ENCODE results near the gene NPTX2.

Gene NPTX2

GRCh38 chr7:98654524-98655272, 37.6 kb downstream of the NPTX2 start:
- DNase-seq: no peak

GRCh38 chr7:98655611-98656010, 38.5 kb downstream of the NPTX2 start:
- DNase-seq: no peak

GRCh38 chr7:98656899-98657298, 39.8 kb downstream of the NPTX2 start:
- DNase-seq: no peak

GRCh38 chr7:98657736-98658135, 40.7 kb downstream of the NPTX2 start:
- DNase-seq: no peak

GRCh38 chr7:98659756-98660155, 42.7 kb downstream of the NPTX2 start:
- DNase-seq: no peak

- DNase-seq: no peak
Measured at GRCh38 chr7:98661607-98662006, 44.5 kb downstream of the NPTX2 start.

GRCh38 chr7:98662289-98662688, 45.2 kb downstream of the NPTX2 start:
- DNase-seq: no peak

- DNase-seq: no peak
Measured at GRCh38 chr7:98664882-98665281, 47.8 kb downstream of the NPTX2 start.

- no peak for DNase-seq
Measured at GRCh38 chr7:98668255-98668654, 51.2 kb downstream of the NPTX2 start.

- no peak for DNase-seq
Measured at GRCh38 chr7:98669329-98670000, 52.4 kb downstream of the NPTX2 start.

- no peak for DNase-seq
Measured at GRCh38 chr7:98670186-98670585, 53.1 kb downstream of the NPTX2 start.

- DNase-seq: no peak
Measured at GRCh38 chr7:98671733-98672331, 54.7 kb downstream of the NPTX2 start.

GRCh38 chr7:98674461-98674860, 57.4 kb downstream of the NPTX2 start:
- DNase-seq: no peak

GRCh38 chr7:98674881-98675280, 57.8 kb downstream of the NPTX2 start:
- DNase-seq: no peak

GRCh38 chr7:98678215-98678614, 61.1 kb downstream of the NPTX2 start:
- DNase-seq: no peak
